Left hindlimb (tissue), 1 donor: ENCODE data around the gene UBR4.
"Not testable (repeated sequence)": the region's sequence is repeated elsewhere in the genome, so short reads cannot be mapped to it uniquely, and the experiment has no call there.

Experiments
- DNase-seq: peaks from one replicate; pipeline ENCODE4 v3.0.0-alpha.2; 2018

UBR4 gene

DNA sequence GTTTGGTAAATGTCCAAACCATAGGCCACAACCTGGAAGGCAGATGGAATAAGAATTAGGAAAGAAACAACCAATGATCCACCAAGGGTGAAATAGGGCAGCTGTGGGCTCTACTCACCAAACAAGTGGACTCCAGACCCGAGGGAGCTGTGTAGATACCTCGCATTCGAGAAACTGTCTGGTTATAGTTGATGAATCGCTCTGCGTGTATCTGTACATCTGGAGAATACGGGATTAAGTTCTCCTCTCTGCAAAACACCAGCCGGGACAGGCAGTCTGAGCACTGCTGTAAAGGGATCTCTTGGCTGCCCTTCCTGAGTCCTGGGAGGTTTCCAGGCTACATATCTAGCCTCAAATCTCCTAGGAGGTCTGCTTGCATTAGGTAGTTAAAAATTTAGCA is 9.4 kb upstream of the UBR4 start:
- no peak for DNase-seq

DNA sequence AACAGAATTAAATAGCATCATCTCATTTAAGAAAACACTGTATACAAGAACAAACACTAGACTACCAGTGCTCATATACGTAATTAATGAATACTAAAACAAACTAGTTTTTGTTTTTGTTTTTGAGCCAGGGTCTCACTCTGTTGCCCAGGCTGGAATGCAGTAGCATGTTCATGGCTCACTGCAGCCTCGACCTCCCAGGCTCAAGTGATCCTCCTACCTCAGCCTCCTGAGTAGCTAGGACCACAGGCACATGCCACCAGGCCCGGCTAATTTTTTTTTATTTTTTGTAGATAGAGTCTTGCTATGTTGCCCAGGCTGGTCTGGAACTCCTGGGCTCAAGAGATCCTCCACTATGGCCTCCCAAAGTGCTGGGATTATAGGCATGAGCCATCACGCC is 6.5 kb upstream of the UBR4 start:
- not testable (repeated sequence) for DNase-seq

DNA sequence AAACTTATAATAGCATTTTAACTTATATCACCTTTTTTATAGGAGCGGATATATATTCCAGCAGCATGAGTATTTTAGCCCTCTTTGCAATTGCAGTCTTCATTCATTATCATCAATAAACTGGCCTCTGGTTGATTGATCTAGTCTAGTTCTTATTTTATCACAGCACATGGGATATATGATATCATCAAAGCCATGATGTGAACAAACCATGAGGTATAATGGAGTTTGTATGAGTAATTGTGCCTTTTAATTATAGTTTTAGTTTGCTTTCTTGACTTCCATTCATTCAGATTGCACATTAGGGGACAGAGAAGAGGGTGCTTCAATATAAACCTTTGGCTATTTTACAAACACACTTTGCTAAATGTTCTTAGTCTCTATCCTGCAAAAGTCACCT is 3.5 kb upstream of the UBR4 start:
- no peak for DNase-seq

- DNase-seq: no peak
Observed at GRCh38 chr1:19212167-19212566, 2.1 kb upstream of the UBR4 start.

DNA sequence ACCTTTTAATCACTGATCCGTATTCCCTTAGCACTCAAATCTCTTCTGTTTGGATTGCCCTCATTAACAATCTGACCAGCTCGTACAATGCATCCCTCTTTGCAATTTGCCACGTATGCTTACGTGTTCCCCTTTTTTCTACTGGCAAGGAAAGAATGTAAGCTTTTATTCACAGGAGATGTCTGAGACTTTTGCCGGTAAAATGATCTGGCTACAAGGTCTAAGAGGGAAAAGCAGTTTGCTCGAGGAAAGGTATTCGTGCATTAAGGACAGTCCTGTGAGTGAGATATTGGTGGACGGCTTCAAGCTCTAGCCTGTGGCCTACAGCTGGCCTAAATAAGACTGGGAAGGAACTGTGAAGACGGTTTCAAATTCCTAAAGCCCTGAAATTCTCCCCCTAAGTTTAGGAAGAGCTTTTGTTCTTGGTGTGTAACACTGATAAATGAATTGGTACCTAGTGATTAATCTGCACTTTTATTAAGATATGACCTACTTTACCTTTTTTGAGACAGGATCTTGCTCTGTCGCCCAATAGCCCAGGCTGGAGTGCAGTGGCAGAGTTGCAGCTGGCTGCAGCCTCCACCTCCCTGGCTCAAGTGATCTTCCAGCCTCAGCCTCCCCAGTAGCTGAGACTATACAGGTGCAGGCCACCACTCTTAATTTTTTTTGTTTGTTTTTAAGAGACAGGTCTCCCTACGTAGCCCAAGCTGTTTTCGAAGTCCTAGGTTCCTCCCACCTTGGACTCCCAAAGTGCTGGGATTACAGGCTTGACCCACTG is 895 bp upstream of the UBR4 start:
- no peak for DNase-seq

GRCh38 chr1:19209439-19209989 is 552 bp downstream of the UBR4 start:
- peak; percentile 44 for DNase-seq

DNA sequence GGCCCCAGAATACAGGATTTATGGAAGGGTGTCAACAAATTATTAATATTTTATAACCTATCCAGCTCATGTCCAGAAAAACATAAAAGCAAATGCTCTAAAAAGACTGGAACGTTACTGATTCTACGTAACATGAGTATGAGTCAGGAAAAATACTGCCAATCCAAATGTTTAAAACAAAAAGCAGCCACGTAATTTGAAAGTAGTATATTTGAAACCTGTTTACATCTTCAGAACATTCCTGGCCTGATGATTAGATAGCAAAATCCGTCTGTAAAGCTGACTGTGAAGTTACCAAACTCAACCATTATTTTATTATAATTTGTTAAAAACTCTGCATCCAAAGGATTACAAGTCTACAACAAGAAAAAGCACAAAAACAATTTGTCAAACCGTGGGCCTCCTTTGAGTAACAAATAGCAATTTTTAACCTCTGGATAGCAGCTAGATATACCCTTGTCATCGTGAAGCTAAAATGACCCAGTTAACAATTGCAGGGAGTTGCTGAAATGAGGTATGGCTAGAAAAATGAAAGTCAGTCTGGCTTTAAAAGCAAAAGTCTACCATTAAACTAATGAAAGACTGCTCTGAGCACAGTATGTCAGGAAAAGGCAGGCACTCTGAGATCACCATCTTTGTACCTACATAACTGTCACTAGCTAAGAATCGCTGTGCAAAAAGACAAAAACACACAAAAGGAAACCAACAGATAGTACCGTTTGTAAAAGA is 1.2 kb downstream of the UBR4 start:
- no peak for DNase-seq

- DNase-seq: no peak
Observed at GRCh38 chr1:19206947-19207346, 3.1 kb downstream of the UBR4 start.

- DNase-seq: no peak
Observed at GRCh38 chr1:19205845-19206244, 4.2 kb downstream of the UBR4 start.

DNA sequence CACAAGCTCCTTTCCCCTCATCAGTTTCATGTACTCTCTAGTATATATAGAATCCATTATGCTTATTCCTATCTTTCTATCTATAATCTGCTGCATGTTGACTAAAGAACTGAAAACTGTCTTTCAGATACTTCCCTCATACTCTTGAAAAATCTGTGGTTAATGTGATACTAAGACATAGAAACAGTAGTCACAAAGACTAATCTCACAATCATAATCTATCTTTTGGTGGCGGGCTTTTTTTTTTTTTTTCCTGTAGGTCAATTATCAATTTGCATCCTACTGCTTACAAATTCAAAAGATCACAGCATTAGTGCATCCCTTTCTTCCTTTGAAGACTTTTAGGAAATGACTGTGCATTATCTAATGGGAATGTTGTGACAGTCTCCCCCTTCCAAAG is 4.7 kb downstream of the UBR4 start:
- DNase-seq: no peak

DNA sequence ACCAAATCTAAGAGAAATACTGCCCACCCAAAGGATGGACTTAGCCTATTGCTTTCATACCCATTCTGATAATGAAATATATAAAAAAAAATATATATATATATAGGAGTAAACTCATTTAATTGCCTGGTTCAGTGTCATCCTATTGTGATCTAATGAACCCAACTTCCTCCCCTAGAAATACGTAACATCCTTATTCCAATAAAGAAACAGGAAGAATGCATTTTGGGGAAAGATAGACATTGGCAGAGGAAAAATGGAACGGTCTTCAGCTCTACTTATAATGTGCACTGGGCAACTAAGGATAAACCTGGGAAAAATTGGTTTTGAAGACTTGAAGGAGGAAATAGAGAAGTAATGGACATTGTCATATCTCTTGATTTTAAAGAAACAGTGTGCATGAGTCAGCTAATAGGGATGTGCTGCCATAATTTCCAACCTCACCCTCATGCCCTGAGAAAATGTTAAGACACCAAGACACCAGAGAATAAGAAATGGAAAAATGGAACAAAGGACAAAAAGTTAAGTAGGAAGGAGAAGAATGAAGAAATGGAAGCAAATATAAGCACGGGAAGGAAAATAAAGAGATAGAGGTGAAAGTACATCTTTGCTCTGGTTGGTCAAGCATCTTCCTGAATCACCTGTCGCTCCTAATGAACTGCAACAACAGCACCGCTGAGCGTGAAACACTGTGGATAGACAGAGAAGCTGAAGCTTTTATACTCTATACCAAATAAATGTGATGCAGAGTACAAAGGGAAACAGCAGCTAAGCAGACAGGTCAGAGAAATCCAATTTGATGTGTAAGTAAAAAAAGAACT is 5.4 kb downstream of the UBR4 start:
- DNase-seq: no peak

DNA sequence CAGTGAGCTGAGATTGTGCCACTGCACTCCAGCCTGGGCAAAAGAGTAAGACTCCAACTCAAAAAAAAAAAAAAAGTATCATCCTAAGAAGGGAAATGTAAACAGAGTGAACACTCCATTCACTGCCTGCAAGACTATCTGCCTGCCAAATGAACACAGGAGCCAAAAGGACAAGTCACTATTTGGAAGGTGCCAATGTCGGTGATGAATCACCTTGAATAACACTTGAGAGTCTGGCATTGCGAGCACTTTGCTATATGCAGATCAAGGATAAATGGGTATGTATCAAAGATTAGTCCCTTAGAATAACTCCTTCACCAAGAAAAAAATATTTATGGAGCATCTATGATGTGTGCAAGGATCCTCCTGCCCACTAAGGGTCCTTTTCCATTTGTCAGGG is 6.6 kb downstream of the UBR4 start:
- no peak for DNase-seq

GRCh38 chr1:19202396-19202795 is 7.7 kb downstream of the UBR4 start:
- DNase-seq: no peak

DNA sequence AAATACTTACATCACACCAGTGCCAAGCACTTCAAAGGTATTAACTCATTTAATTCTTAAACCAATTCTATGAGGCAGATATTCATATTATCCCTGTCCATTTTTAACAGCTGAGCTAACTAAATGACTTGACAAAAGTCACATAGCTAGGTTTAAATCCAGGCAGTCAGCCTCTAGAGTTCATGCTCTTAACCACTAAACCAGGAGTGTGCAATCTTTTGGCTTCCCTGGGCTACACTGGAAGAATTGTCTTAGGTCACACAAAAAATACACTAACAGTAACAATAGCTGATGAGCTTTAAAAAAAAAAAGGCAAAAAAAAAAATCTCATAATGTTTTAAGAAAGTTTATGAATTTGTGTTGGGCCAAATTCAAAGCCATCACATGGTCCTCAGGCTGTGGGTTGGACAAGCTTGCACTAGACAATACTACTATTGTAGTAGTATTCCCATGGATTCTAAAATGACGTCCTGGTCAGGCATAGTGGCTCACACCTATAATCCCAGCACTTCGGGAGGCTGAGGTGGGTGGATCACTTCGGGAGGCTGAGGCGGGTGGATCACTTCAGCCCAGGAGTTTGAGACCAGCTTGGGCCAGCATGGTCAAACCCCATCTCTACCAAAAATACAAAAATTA is 10.0 kb downstream of the UBR4 start:
- no peak for DNase-seq

DNA sequence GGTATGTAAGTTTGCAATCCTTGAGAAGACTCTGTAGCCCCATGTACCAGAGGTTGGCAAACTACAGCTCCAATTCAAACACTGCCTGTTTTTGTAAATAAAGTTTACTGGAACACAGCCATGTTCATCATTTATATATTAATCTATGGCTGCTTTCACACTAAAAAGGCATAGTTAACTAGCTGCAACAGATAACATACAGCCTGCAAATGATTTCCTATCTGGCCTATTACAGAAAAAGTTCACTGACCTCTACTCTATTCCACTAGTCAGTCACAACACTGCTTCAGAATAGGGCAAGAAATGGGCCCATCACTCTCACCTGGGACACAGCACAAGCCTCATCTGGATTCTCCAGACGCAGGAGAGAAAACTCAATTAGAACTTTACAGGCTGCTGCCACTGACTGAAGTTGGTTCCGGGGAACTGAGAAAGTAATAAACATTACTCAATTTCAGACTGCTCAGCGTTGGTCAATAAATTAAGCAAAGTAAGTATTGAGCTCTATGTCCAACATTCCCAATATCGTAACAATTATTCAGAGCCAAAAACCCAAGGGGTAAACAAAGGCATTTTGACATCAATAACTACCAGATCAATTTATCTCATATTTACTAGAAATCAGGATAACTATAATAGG is 10.6 kb downstream of the UBR4 start:
- no peak for DNase-seq

- no peak for DNase-seq
Observed at GRCh38 chr1:19198820-19199219, 11.2 kb downstream of the UBR4 start.

DNA sequence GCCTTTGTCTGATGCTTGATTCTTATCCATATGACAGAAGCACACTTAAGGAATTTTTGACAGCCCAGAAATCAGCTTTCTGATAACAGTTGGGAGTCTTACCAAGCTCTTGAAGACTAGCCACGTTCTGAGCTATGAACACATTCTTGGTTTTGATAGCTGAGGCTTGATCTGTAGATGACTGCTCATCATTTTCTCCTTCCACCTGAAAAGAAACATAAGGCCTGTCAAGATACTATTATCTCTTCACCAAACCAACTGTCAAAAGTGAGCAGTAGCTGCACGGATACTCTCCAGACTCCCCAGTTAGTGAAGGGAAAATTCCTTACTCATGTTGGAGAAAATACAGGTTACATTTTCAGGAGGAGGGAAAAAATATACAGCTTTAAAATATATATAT is 12.2 kb downstream of the UBR4 start:
- no peak for DNase-seq

GRCh38 chr1:19196331-19196730 is 13.7 kb downstream of the UBR4 start:
- no peak for DNase-seq

DNA sequence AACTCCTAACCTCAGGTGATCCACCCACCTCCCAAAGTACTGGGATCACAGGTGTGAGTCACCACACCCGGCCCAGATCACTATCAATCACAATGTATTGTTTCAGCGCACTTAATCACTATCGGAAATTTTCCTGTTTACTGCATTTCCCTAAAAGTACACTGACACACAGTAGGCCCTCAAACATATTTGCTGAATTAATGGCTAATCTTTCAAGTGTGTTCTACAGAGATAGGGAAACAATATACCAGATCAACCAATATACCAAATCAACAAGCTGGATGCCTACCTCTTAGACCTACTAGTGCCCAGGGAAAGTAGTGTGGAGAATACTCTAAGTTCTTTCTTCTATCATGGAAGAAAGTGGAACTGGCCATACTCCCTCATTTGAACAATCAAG is 17.1 kb downstream of the UBR4 start:
- no peak for DNase-seq

DNA sequence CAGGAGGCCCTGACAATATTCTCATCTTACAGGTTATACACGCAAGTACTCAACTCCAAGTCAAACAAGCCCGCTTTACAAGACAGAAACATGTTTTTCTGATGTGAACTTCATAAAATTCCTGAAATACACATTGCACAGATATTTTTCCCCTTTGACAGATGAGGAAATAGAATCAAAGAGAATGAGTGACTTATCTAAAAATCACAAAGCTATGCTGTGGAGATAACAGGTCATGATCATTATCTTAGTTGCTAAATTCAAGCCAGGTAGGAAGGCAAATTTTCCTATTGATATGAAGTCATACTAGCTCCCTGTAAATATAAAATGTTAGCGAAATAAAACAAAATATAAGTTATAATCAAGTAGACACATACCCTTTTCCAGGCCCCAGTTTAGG is 18.3 kb downstream of the UBR4 start:
- no peak for DNase-seq

DNA sequence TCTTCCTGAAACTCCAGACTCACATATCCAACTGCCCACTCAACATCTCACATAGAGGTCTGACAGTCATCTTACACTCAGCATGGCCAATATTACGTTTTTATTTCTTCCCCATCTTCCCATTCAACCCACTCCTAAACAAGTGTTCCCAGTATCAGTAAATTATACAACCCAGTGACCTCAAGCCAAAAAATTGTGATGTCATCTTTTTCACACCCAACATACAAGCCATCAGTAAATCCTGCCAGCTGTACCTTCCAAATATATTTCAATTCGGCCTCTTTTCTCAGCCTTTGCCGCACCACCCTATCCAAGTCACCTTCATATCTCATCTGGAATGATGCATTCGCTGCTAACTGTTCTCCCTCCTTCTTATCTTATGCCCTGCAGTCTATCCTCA is 19.6 kb downstream of the UBR4 start:
- no peak for DNase-seq

- DNase-seq: no peak
Observed at GRCh38 chr1:19189270-19189669, 20.8 kb downstream of the UBR4 start.
